Suppressor macrophage treated with lipopolysaccharide for 1 hour (primary cell): ENCODE measurements around the gene KREMEN2.

Experiments
- DNase-seq, 3 donors: peaks; one replicate each; pipeline ENCODE4 v3.0.0-alpha.2; 2020 to 2022

KREMEN2 gene

GRCh38 chr16:3007059-3007956 is 43.2 kb downstream of the KREMEN2 start:
- peak in 2 of 3 donors; percentile 26 to 40 for DNase-seq

GRCh38 chr16:3007957-3008689 is 44.0 kb downstream of the KREMEN2 start:
- DNase-seq = peak; percentile 69 to 81 (median 70)

- no peak for DNase-seq
Measured at GRCh38 chr16:3008690-3009037, 44.6 kb downstream of the KREMEN2 start.

- no peak for DNase-seq
Measured at GRCh38 chr16:3009568-3010390, 45.7 kb downstream of the KREMEN2 start.

DNA sequence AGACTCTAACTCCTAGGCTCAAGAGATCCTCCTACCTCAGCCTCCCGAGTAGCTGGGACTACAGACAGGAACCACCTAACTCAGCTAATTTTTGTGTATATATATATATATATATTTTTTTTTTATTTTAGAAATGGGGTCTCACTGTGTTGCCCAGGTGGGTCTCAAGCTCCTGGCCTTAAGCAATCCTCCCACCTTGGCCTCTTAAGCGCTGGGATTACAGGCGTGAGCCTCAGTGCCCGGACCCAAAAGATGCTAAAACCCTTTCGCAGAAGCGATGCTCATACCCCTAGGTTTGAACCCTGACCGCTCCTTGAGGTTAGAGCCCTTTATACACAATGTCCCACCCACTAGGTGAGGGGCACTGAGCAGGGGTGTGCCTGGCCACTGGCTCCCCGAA is 46.4 kb downstream of the KREMEN2 start:
- no peak for DNase-seq

DNA sequence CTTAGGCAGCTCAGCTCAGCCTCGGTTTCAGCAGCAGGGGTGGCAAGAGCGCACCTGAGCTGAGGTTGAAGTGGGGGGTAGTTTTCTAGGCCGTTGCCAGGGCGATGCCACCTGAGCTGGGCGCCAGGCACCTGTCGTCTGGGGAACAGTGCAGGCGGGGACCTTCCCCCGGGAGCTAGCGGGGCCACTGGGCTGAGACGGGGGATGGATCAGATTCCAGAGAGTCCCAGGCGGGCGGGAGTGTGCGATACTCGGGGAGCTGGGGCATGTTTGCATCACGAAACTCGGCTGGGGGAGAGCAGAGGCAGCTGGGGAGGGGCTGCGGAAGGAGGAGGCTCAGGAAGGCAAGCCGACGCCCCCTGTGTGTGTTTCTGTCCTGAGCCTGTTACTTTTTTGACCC is 48.2 kb downstream of the KREMEN2 start:
- DNase-seq = no peak

DNA sequence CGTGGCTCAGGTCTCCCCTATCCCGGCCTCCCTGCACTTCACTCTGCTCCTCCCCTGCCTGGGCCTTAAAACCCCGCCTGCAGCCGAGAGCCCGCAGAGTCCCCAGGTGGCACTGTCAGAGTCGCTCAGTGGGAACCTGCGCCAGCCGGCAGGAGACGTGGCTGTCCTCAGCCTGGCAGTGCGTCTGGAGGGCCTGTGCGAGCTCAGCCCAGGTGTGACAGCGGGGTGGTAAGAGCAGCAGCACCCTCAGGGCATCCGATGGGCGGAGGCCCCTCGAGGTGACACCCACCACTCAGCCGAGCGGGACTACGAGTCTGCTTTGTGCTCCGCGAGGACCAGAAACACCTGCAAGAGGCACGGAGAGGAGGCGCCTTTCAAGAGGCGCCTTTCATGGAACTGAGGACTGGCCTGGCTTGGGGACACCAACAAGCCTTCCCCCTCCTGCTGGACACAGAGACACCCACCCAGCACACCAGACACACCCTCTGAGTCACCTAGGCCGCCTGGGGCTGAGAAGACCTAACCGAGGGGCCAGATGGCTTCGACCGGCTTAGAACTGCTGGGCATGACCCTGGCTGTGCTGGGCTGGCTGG is 48.8 kb downstream of the KREMEN2 start, which contains the start of gene CLDN9:
Gene CLDN9, plus strand, starts transcription at position 96 of the 593 bp plus-strand sequence. Its CDS starts 440 bp downstream, at position 536.
- no peak for DNase-seq

DNA sequence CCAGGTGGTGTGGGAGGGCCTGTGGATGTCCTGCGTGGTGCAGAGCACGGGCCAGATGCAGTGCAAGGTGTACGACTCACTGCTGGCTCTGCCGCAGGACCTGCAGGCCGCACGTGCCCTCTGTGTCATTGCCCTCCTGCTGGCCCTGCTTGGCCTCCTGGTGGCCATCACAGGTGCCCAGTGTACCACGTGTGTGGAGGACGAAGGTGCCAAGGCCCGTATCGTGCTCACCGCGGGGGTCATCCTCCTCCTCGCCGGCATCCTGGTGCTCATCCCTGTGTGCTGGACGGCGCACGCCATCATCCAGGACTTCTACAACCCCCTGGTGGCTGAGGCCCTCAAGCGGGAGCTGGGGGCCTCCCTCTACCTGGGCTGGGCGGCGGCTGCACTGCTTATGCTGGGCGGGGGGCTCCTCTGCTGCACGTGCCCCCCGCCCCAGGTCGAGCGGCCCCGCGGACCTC is 49.4 kb downstream of the KREMEN2 start:
- no peak for DNase-seq

DNA sequence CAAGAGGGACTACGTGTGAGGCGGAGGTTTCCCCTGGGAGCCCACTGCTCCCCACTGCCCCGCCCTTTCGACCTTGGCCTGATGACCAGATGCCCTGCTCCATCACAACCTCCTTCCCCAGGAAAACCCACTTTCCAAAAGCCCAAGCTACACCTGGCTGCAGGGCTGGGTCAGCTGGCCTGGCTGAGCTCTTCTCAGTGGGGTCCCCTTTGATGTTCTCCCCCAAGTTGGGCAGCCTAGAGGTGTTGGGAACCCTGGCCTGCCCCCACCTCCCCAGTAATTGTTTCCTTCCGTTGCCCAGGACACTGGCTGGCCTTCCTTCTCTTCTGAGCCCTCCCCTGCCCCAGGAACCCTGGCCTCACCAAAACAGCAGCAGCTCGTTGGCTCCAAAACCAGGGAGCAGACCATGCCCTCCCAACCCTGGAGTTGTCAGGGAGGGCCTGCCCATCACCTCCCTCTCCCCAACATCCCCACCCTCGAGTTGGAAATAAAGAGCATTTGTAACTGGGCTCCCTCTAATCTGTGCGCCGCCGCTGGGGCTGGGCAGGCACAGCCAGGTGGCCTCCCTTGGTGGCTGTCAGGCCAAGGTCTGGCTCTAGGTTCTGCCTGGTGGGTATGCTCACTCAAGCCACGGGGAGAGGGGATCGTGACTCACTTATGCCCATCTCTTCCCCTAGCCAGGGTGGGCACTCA is 50.1 kb downstream of the KREMEN2 start:
- DNase-seq = no peak

- no peak for DNase-seq
Measured at GRCh38 chr16:3014971-3015370, 50.9 kb downstream of the KREMEN2 start.

DNA sequence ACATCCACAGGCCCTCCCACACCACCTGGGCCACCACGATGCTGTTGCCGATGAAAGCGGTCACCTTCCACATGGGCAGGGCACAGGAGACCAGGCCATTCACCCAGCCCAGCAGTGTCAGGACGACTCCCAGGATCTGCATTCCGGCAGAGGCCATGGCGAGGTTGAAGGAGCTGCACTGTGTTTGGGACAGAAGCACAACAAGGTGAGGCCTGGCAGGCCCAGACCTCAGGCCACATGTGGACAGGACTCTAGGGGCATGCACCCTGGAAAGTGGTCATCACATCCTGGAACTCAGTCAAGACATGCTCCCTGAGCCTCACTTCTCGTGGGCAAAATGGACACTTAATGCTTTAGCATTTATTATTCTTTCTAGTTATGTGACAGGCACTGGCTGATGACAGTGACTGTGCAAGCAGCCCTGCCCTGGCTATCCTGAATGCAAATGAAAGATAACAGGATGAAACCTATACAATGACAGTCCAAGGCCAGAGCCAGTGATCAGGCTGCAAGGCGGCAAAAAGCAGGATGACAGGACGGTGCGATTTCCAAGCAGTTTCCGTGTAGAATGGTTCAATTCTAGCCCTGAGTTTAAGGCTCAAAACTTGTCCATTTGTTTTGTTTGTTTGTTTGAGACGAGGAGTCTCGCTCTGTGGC is 51.9 kb downstream of the KREMEN2 start:
- no peak for DNase-seq

GRCh38 chr16:3017344-3017743 is 53.3 kb downstream of the KREMEN2 start:
- no peak for DNase-seq
